Gastroesophageal sphincter (tissue), 3 donors: ENCODE measurements around the gene RREB1.

ENCODE experiments used
- CTCF ChIP-seq, 4 experiments: fragments of 200-600 bp in 2 of 4; fragments of 450-650 bp in 2 of 4; sonication (generic) in 1 of 4; IDR thresholded peaks; one replicate each; pipeline ENCODE4 v1.5.1; 2017 to 2019; ENCODE audit warnings: antibody characterized with exemption in 4 of 4, mild to moderate bottlenecking in 2 of 4, moderate library complexity in 2 of 4
- EP300 ChIP-seq: sonication (generic); formaldehyde crosslinking; IDR thresholded peaks from one replicate; pipeline ENCODE4 v1.6.1; 2017; ENCODE audit warnings: antibody characterized with exemption, mild to moderate bottlenecking
- POLR2A ChIP-seq, 2 donors: fragments of 450-650 bp; IDR thresholded peaks; one replicate each; pipeline ENCODE4 v1.6.1; 2017; ENCODE audit warnings: antibody characterized with exemption in 2 of 2, mild to moderate bottlenecking in 2 of 2, moderate library complexity in 1 of 2

DNA sequence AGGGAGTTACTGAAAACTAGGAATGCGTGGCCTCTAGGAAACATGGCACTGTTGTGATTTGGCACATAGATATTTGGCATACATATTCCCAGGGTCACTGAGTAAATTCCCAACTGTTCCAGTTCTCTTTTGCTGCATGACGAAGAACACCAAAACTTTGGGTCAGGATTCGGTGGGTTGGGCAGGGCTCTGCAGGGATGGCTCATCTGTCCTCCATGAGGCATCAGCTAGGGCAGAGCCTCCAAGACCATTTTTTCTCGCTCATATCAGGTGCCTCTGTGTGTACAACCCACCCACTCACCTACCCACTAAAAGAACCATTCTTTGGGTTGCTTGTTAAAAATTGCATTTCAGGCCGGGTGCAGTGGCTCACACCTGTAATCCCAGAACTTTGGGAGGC lies 148.2 kb downstream of the RREB1 start:
- TF ChIP-seq EP300 (no peak), POLR2A (IDR thresholded peaks at IDR 0.05) (no peak), CTCF (IDR thresholded peaks at IDR 0.05) (no peak)
